Heart left ventricle (tissue), 16 donors: Measurements from ENCODE around the gene LSAMP. TPM values are rescaled to one million over a fixed set of nuclear protein-coding genes. Genes with fewer than 3 reads are reported as not detected.
A peak's percentile ranks its signal among the peaks of the same experiment; 100 is the strongest.

ENCODE experiments used
- ATAC-seq, 4 donors: fragments of 200-7000 bp; cut with Tn5 transposase; one replicate each; pipeline ENCODE4 v1.9.1; 2020 to 2022; ENCODE audit warnings: moderate library complexity in 4 of 4, mild to moderate bottlenecking in 3 of 4, moderate number of reproducible peaks in 1 of 4
- DNase-seq, 5 donors: peaks; one replicate each; pipeline ENCODE4 v3.0.0-alpha.2; 2020
- H3K27ac ChIP-seq, 12 donors: fragments of 200-600 bp; sonication (generic) in 4 of 12; one replicate each; pipeline versions ENCODE4 v1.5.0 to v1.8.0; 2016 to 2022; ENCODE audit warnings: mild to moderate bottlenecking in 2 of 12
- H3K27me3 ChIP-seq, 9 donors: fragments of 200-600 bp; sonication (generic) in 2 of 9; one replicate each; pipeline versions ENCODE4 v1.5.1 to v1.8.0; 2016 to 2022; ENCODE audit warnings: mild to moderate bottlenecking in 3 of 9
- H3K36me3 ChIP-seq, 9 donors: fragments of 200-600 bp; sonication (generic) in 2 of 9; one replicate each; pipeline versions ENCODE4 v1.5.0 to v1.8.0; 2018 to 2022; ENCODE audit warnings: mild to moderate bottlenecking in 2 of 9
- H3K4me1 ChIP-seq, 12 donors: fragments of 200-600 bp; sonication (generic) in 4 of 12; one replicate each; pipeline versions ENCODE4 v1.5.0 to v1.8.0; 2016 to 2022; ENCODE audit warnings: mild to moderate bottlenecking in 3 of 12
- H3K4me3 ChIP-seq, 12 donors: fragments of 200-600 bp; sonication (generic) in 4 of 12; one replicate each; pipeline versions ENCODE4 v1.5.0 to v1.8.0; 2017 to 2022; ENCODE audit warnings: mild to moderate bottlenecking in 9 of 12, moderate library complexity in 4 of 12
- H3K9me3 ChIP-seq, 12 donors: fragments of 200-600 bp; sonication (generic) in 4 of 12; one replicate each; pipeline versions ENCODE4 v1.5.0 to v1.8.0; 2016 to 2022; ENCODE audit warnings: mild to moderate bottlenecking in 1 of 12
- CTCF ChIP-seq, 12 donors: fragments of 200-600 bp; sonication (generic) in 4 of 12; IDR thresholded peaks; one replicate each; pipeline versions ENCODE4 v1.5.0 to v1.8.0; 2018 to 2022; ENCODE audit warnings: antibody characterized with exemption in 12 of 12, mild to moderate bottlenecking in 5 of 12
- POLR2A ChIP-seq, 2 donors: fragments of 450-650 bp; IDR thresholded peaks; one replicate each; pipeline ENCODE4 v1.6.1; 2017; ENCODE audit warnings: antibody characterized with exemption in 2 of 2, mild to moderate bottlenecking in 2 of 2, moderate library complexity in 2 of 2
- WGBS, 4 donors: extraction: QIAGEN DNeasy Blood & Tissue Kit in 2 of 4; methylation state at CpG; one replicate each; pipeline versions ENCODE4 v1.1.5 to v1.1.7; 2013 to 2018; 5-methylcytosine and 5-hydroxymethylcytosine counted together
- intact Hi-C, 10 donors: fragments of 100-400 bp; cut with DNase I; formaldehyde crosslinking; loops; one replicate each; pipeline versions ENCODE4 v1.11.1 to v1.14.2; 2022
- polyA plus RNA-seq, 2 donors: library from polyadenylated mRNA; stranded (reverse); fragments of 200-250 nt; gene quantifications; one replicate each; pipeline ENCODE4 v1.2.3, GENCODE V29; 2013
- total RNA-seq, 9 donors: library from RNA; depleted of rRNA in 2 of 9; stranded (reverse); fragments of >200 nt in 2 of 9; fragmentation: NEBNext Ultra II Directional in 3 of 9; extraction: Animal tissue kit (Norgen Biotek cat#: 25700) in 3 of 9; gene quantifications; one replicate each; pipeline versions ENCODE4 v1.1.0 to v1.2.4, GENCODE V29; 2016 to 2023
- donor health status: ischemic (EF 13 %, LVEDD 7.1; RV severe dilation, severe dysfunction).
- donor health status: healthy with polysubstance abuse.
- donor health status: DM: no; HTN: yes; CAD: no.
- donor health status: DM: no; HTN: no; CAD: no.
- donor health status: ischemic (EF 25% LVEDD 6.9; RV normal size, moderate dysfunction).
- donor health status: ischemic (EF 25% LVEDD 5.7; RV mildly dilated, moderate dysfunction).
- donor health status: healthy.
- donor health status: DM: yes; HTN: yes; CAD: no.
- donor health status: ischemic (EF 35%, LVEDD 5.7; RV mildly dilated, moderate dysfunction).
- donor health status: nonischemic (EF 11% LVEDD 7.7; RV severe dilation, severe dysfunction).
- donor health status: DM: yes; HTN: yes; CAD: no.
- donor health status: PGD.
- donor health status: ischemic (EF 29% LVEDD 5.4; RV normal size, mild dysfunction).
- donor health status: nonischemic (EF 23%, LVEDD 6.1; RV moderate dilation, normal function).

The LSAMP gene
- total and polyA plus RNA-seq, 11 donors, result 1.6 to 52.3 (median 7.2) TPM

DNA sequence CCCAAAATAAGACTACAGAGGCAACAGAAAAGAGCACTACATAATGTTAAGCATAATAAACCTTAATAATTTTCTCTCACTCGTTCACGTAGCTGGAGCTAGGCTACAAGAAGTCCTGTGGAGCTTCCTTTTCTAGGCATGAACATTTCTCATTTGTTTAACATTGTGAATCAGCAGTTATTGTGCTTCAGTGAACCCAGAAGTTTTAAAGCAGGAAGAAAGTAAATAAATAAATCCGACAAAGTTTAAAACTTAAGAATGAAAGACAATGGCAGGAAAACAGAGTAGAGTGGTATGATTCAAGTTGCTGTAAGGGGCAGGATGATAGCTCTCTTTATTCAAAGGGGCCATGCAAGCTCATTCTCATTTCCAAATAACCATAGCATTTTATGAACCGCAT is 191.8 kb downstream of the LSAMP start:
- Histone ChIP-seq H3K9me3 (no peaks in the 10 kb centered on the region), H3K27me3 (no peaks in the 10 kb centered on the region), H3K4me3 (no peak overlapping the region), H3K27ac (peak overlapping the region in 1 of 12 donors; percentile 38), H3K36me3 (no peaks in the 10 kb centered on the region), H3K4me1 (no peaks in the 10 kb centered on the region)
- WGBS, 4 donors, result 45 to 54% (median 50%) methylated on average over 4 of the region's 4 CpGs
- DNase-seq (no peak), ATAC-seq (no peak)
- intact Hi-C loops, result no loop called here
- TF ChIP-seq CTCF (IDR thresholded peaks at IDR 0.05) (no peak), POLR2A (IDR thresholded peaks at IDR 0.05) (no peak)

- WGBS, 4 donors, result 69 to 75% (median 74%) methylated on average over 1 of the region's 1 CpG
- DNase-seq, result no peak
- ATAC-seq, result no peak
- Histone ChIP-seq H3K4me1 (no peaks in the 10 kb centered on the region), H3K4me3 (no peak overlapping the region), H3K27ac (peak overlapping the region in 1 of 12 donors; percentile 13), H3K36me3 (no peaks in the 10 kb centered on the region), H3K27me3 (no peaks in the 10 kb centered on the region), H3K9me3 (no peaks in the 10 kb centered on the region)
- intact Hi-C loops, result no loop called here
- no peak for TF ChIP-seq POLR2A (IDR thresholded peaks at IDR 0.05)
- TF ChIP-seq CTCF (IDR thresholded peaks at IDR 0.05), result no peak
These were observed 197.7 kb downstream of the LSAMP start for GRCh38 chr3:116247605-116248004.

- Histone ChIP-seq H3K36me3 (no peaks in the 10 kb centered on the region), H3K9me3 (no peaks in the 10 kb centered on the region), H3K27me3 (no peaks in the 10 kb centered on the region), H3K4me3 (no peak overlapping the region), H3K27ac (no peak overlapping the region), H3K4me1 (no peaks in the 10 kb centered on the region)
- TF ChIP-seq POLR2A (IDR thresholded peaks at IDR 0.05), result no peak
- TF ChIP-seq CTCF (IDR thresholded peaks at IDR 0.05), result no peak
- DNase-seq, result no peak
- no peak for ATAC-seq
- 78 to 87% (median 86%) methylated on average over 5 to 7 of the region's 7 CpGs for WGBS, 4 donors
- intact Hi-C loops, result no loop called here
These were observed 198.8 kb downstream of the LSAMP start for GRCh38 chr3:116246406-116246980.

DNA sequence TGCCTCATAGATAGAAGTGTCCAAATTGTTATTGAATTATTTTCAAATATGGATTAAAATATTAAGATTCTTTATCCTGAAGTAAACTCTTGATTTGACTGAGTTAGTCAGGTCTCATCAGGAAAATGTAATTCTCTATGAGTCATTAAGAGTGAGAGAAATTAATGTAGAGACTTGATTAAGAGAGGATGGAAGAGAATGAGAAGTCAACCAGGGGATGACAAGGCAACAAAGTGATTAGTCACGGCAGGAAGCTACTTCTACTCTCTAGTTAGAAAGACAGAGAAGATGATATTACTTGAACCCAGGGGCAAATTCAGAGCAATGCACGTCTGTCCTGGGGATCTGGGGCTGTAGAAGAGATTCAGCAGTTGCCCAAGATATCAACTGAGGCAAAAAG is 202.5 kb downstream of the LSAMP start:
- H3K4me3 ChIP-seq, result no peak overlapping the region
- no peaks in the 10 kb centered on the region for H3K36me3 ChIP-seq
- H3K9me3 ChIP-seq, result no peaks in the 10 kb centered on the region
- intact Hi-C loops, result no loop called here
- TF ChIP-seq CTCF (IDR thresholded peaks at IDR 0.05) (no peak), POLR2A (IDR thresholded peaks at IDR 0.05) (no peak)
- no peaks in the 10 kb centered on the region for H3K27me3 ChIP-seq
- DNase-seq (no peak), ATAC-seq (no peak)
- H3K27ac ChIP-seq, result no peak overlapping the region
- WGBS, 4 donors, result 66 to 71% (median 67%) methylated on average over 2 of the region's 2 CpGs
- no peaks in the 10 kb centered on the region for H3K4me1 ChIP-seq
